Stimulated activated CD4-positive, alpha-beta T cell treated with anti-CD3 and anti-CD28 coated beads, Interleukin-12 subunit alpha, Interleukin-12 subunit beta, amount 100 ng/mL, for 4 hours (primary cell): ENCODE results near the gene PSMD6.

ENCODE experiments used
- DNase-seq: peaks from one replicate; pipeline ENCODE4 v3.0.0-alpha.2; 2020

PSMD6 gene

GRCh38 chr3:64042952-64043351 is 19.7 kb upstream of the PSMD6 start:
- DNase-seq: no peak

GRCh38 chr3:64039981-64040733 is 16.9 kb upstream of the PSMD6 start:
- no peak for DNase-seq

GRCh38 chr3:64039332-64039731 is 16.0 kb upstream of the PSMD6 start:
- DNase-seq: no peak

- no peak for DNase-seq
Observed at GRCh38 chr3:64038253-64038767, 15.0 kb upstream of the PSMD6 start.

- no peak for DNase-seq
Observed at GRCh38 chr3:64037084-64037483, 13.8 kb upstream of the PSMD6 start.

GRCh38 chr3:64033069-64033468 is 9.8 kb upstream of the PSMD6 start:
- no peak for DNase-seq

GRCh38 chr3:64031540-64032508 is 8.5 kb upstream of the PSMD6 start:
- DNase-seq: no peak

GRCh38 chr3:64030741-64031140 is 7.4 kb upstream of the PSMD6 start:
- DNase-seq: peak; percentile 75

- no peak for DNase-seq
Observed at GRCh38 chr3:64029287-64029686, 6.0 kb upstream of the PSMD6 start.

- DNase-seq: no peak
Observed at GRCh38 chr3:64028754-64029153, 5.5 kb upstream of the PSMD6 start.

- DNase-seq: no peak
Observed at GRCh38 chr3:64027658-64028057, 4.4 kb upstream of the PSMD6 start.

GRCh38 chr3:64026346-64026745 is 3.1 kb upstream of the PSMD6 start:
- no peak for DNase-seq

- no peak for DNase-seq
Observed at GRCh38 chr3:64023861-64024223, 548 bp upstream of the PSMD6 start.

- DNase-seq: peak; percentile 13
Observed at GRCh38 chr3:64022451-64023186, 675 bp downstream of the PSMD6 start.

- DNase-seq: no peak
Observed at GRCh38 chr3:64021922-64022321, 1.4 kb downstream of the PSMD6 start.

- no peak for DNase-seq
Observed at GRCh38 chr3:64019879-64020278, 3.4 kb downstream of the PSMD6 start.

- DNase-seq: no peak
Observed at GRCh38 chr3:64019271-64019670, 4.0 kb downstream of the PSMD6 start.

- no peak for DNase-seq
Observed at GRCh38 chr3:64016941-64017620, 6.2 kb downstream of the PSMD6 start.

GRCh38 chr3:64011685-64012084 is 11.6 kb downstream of the PSMD6 start:
- DNase-seq: no peak

- no peak for DNase-seq
Observed at GRCh38 chr3:64010199-64010598, 13.1 kb downstream of the PSMD6 start.

GRCh38 chr3:64009528-64009927 is 13.8 kb downstream of the PSMD6 start:
- DNase-seq: no peak
